Fibroblast of the conjunctiva (primary cell): ENCODE results near the gene GH1.
"Not testable (repeated sequence)": the region's sequence is repeated elsewhere in the genome, so short reads cannot be mapped to it uniquely, and the experiment has no call there.

ENCODE experiments used
- DNase-seq: peaks from one replicate; pipeline ENCODE4 v3.0.0-alpha.2; 2010; ENCODE audit warnings: low read depth

The GH1 gene

GRCh38 chr17:63926164-63926563 is 7.5 kb upstream of the GH1 start:
- DNase-seq, result no peak

GRCh38 chr17:63925615-63926014 is 7.0 kb upstream of the GH1 start:
- no peak for DNase-seq

- not testable (repeated sequence) for DNase-seq
Observed at GRCh38 chr17:63922402-63922801, 3.8 kb upstream of the GH1 start.

- not testable (repeated sequence) for DNase-seq
Observed at GRCh38 chr17:63920779-63921178, 2.1 kb upstream of the GH1 start.

GRCh38 chr17:63920050-63920449 is 1.4 kb upstream of the GH1 start:
- not testable (repeated sequence) for DNase-seq

- peak; percentile 35 for DNase-seq
Observed at GRCh38 chr17:63919311-63919723, 678 bp upstream of the GH1 start.

GRCh38 chr17:63918305-63918704 is 334 bp downstream of the GH1 start:
- no peak for DNase-seq

GRCh38 chr17:63917646-63918045 is 993 bp downstream of the GH1 start:
- no peak for DNase-seq

GRCh38 chr17:63917206-63917605 is 1.4 kb downstream of the GH1 start:
- not testable (repeated sequence) for DNase-seq

- no peak for DNase-seq
Observed at GRCh38 chr17:63916566-63917185, 2.0 kb downstream of the GH1 start.

GRCh38 chr17:63915753-63916152 is 2.9 kb downstream of the GH1 start:
- DNase-seq, result not testable (repeated sequence)

- no peak for DNase-seq
Observed at GRCh38 chr17:63914471-63914870, 4.2 kb downstream of the GH1 start.

- no peak for DNase-seq
Observed at GRCh38 chr17:63911657-63912100, 7.0 kb downstream of the GH1 start.

- no peak for DNase-seq
Observed at GRCh38 chr17:63911041-63911635, 7.5 kb downstream of the GH1 start, which contains the start of gene CSHL1. Gene CSHL1, minus strand, starts transcription at chr17:63911258. Its CDS starts 62 bp downstream, at chr17:63911196.

- DNase-seq, result no peak
Observed at GRCh38 chr17:63910096-63910495, 8.5 kb downstream of the GH1 start.

GRCh38 chr17:63909586-63909985 is 9.1 kb downstream of the GH1 start:
- not testable (repeated sequence) for DNase-seq

- DNase-seq, result not testable (repeated sequence)
Observed at GRCh38 chr17:63907161-63907778, 11.4 kb downstream of the GH1 start.

GRCh38 chr17:63904796-63905195 is 13.8 kb downstream of the GH1 start:
- DNase-seq, result not testable (repeated sequence)

GRCh38 chr17:63903787-63904201 is 14.8 kb downstream of the GH1 start:
- DNase-seq, result not testable (repeated sequence)

- not testable (repeated sequence) for DNase-seq
Observed at GRCh38 chr17:63901971-63902370, 16.7 kb downstream of the GH1 start.

- DNase-seq, result not testable (repeated sequence)
Observed at GRCh38 chr17:63898899-63899798, 19.5 kb downstream of the GH1 start.
